Measurements from ENCODE around the gene DENND1A.

The DENND1A gene

DNA sequence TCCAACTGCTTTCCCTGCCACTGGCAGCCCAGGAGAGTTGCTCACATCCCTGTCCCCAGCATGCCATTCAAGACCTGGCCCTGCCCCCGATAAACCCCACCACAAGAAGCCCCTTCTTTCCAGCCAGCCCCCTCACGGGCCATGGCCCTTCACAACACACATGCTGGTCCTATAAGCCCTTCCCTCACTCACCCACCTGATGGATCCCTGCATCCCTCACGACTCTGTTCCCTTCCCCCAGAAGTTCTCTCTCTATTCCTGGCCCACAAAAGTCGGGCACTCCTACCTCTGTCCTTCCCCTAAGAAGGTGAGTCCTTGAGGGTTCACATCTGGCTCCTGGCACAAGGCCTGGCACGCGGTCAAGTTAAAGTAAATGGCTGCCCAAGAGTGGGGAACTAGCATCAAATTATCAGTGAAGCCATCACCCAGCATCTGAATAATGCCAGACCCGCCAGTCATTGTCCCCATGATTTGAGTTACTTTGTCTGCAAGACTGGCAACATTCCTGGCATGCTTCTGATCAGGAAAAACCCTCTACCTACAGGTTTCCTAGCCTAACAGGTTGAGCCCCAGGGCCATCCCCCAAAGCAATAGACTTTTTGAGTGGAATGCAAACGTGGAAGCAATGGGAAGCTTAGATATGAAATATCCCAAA, 508.0 kb downstream of the DENND1A start:
- TF ChIP-seq, protein P1, sequence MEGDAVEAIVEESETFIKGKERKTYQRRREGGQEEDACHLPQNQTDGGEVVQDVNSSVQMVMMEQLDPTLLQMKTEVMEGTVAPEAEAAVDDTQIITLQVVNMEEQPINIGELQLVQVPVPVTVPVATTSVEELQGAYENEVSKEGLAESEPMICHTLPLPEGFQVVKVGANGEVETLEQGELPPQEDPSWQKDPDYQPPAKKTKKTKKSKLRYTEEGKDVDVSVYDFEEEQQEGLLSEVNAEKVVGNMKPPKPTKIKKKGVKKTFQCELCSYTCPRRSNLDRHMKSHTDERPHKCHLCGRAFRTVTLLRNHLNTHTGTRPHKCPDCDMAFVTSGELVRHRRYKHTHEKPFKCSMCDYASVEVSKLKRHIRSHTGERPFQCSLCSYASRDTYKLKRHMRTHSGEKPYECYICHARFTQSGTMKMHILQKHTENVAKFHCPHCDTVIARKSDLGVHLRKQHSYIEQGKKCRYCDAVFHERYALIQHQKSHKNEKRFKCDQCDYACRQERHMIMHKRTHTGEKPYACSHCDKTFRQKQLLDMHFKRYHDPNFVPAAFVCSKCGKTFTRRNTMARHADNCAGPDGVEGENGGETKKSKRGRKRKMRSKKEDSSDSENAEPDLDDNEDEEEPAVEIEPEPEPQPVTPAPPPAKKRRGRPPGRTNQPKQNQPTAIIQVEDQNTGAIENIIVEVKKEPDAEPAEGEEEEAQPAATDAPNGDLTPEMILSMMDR (IDR thresholded peaks at IDR 0.05; ENCODE audit: low read depth, low read length, missing control alignments) = no peak
- DNase-seq (ENCODE audit: low read depth) = no peak
- in situ Hi-C loops (cut with HindIII; ENCODE audit: low sequenced_read_pairs) = no loop called here
- no peak overlapping the region for H3K4me3 ChIP-seq (ENCODE audit: low read depth, low read length)

DNA sequence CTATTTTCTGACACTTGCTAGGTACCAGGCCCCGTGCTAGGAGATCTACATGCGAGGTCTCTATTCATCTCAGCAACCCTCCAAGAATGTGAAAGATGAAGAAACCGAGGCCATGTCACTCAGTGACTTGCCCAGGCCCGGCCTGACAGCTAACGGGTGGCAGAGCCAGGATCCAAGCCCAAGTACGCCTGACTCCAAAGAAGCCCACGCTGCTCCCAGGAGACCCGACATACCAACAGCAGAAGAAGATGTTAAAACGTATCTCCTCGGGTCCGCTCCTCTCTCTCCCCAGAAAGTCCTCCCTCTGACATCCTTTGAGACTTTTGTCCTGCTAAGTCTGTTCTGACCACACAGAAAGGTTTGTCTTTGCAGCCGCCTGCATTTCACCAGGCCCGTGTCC, 508.7 kb downstream of the DENND1A start:
- no peak overlapping the region for H3K4me3 ChIP-seq (ENCODE audit: low read depth, low read length)
- DNase-seq (ENCODE audit: low read depth) = no peak
- TF ChIP-seq, protein P1 (IDR thresholded peaks at IDR 0.05; ENCODE audit: low read depth, low read length, missing control alignments) = no peak
- in situ Hi-C loops (cut with HindIII; ENCODE audit: low sequenced_read_pairs) = no loop called here

DNA sequence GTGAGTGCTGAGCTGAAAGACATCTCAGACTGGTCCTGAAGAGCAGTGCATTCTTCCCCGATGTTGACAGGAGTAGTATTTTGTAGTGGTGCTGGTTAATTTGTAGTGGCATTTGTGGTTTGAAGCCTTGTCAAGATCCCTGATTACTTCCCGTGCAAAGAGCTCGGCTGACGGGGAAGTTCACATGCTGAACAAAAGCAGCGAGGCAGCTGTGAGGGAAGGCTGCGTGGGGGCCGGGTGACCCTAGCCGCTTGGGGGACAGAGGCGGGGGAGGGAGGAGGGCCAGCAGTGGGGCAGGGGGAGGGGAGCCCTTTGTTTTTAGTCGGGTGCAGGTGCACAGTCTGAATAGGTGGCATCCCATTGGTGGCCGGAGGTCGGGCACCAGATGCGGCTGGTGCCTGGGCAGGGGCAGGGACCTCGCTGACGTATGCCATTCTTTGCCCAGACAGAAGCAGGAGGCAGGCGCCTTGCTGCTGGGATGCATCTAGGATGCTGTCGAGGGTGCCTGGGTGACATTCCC, 509.3 kb downstream of the DENND1A start:
- no peak overlapping the region for H3K4me3 ChIP-seq (ENCODE audit: low read depth, low read length)
- no peak for DNase-seq (ENCODE audit: low read depth)
- TF ChIP-seq, protein P1 (IDR thresholded peaks at IDR 0.05; ENCODE audit: low read depth, low read length, missing control alignments) = no peak
- in situ Hi-C loops (cut with HindIII; ENCODE audit: low sequenced_read_pairs) = no loop called here

DNA sequence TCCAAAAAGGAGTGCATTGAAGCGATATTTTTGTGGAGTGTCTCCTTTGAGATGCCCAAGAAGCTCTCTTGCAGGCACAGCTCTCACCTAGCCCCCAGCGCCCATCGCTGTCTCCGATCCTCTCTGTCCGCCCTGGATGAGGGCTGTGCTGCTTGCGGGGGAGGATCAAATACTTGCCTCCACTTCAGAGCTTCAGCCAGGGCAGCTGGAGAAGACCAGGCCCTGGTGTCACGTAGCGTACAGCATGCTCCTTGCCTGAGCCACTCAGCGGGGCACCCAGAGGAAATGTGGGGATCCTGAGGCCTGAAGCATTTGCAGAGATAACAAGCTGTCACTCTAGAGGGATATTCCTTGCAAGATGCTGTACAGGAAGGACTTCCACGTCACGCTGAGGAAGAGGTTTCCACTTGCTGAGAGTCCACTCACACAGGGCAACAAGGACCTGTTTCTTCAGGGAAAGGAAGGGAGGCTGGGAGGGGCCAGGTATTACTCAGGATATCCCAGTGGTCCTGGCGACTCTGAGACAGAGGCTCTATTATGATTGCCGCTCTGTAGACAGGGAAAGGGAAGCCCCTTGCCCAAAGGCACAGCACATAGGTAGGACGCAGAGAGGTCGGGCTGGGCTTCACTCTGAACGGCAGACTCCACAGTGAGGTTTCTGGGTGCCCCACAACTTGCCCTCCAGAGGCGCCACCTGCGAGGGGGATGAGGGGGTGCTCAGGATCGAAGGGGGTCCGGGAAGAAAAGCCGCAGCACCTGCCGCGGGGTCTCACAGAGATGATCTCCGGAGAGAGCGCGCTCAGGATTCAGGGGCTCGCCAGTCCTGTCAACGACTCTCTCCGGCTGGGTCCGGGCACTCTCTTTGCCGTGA, 510.0 kb downstream of the DENND1A start:
- DNase-seq (ENCODE audit: low read depth) = no peak
- no peak overlapping the region for H3K4me3 ChIP-seq (ENCODE audit: low read depth, low read length)
- TF ChIP-seq, protein P1 (IDR thresholded peaks at IDR 0.05; ENCODE audit: low read depth, low read length, missing control alignments) = no peak
- in situ Hi-C loops (cut with HindIII; ENCODE audit: low sequenced_read_pairs) = no loop called here

DNA sequence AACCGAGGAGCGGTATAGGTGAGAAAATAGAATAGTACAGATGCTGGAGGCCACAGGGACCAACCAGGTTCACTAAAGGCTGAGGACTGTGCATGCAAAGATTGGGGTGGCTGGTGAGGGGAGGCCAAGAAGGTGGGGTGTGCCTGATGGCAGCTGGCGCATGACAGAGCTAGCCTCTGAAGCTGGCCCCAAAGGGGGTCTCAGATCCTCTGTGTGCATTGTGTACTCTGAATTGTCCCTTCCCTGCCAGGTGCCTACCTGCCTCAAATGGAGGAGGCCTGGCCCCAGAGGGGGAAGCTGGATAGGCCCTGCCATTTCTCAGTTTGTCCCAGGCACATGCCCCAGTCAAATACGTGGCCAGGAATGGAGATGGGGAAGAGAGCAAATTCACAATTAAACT, 510.8 kb downstream of the DENND1A start:
- in situ Hi-C loops (cut with HindIII; ENCODE audit: low sequenced_read_pairs) = no loop called here
- TF ChIP-seq, protein P1 (IDR thresholded peaks at IDR 0.05; ENCODE audit: low read depth, low read length, missing control alignments) = no peak
- DNase-seq (ENCODE audit: low read depth) = no peak
- no peak overlapping the region for H3K4me3 ChIP-seq (ENCODE audit: low read depth, low read length)

DNA sequence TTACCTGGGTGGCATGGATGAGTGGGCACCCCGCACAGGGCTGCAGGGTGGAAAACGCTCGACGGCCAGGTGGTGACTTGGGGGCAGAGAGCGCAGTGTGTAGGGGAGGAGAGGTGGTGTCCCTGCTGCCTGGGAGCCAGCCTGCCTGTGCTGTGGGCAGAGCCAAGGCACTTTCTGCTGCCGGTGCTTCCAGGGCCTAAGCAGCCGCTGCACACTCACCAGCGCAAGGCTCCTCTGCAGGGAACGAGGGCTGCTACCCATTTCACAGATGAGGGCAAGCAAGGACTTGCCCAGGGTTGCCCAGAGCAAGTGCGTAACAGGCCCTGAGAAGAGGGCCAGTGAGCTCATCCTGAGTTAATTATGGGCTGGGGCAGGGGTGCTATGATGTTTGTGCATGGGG, 511.4 kb downstream of the DENND1A start:
- TF ChIP-seq, protein P1 (IDR thresholded peaks at IDR 0.05; ENCODE audit: low read depth, low read length, missing control alignments) = no peak
- no peak overlapping the region for H3K4me3 ChIP-seq (ENCODE audit: low read depth, low read length)
- DNase-seq (ENCODE audit: low read depth) = no peak
- in situ Hi-C loops (cut with HindIII; ENCODE audit: low sequenced_read_pairs) = no loop called here
